GM18861 (cell line): ENCODE measurements around the gene TNK1.
A peak's percentile ranks its signal among the peaks of the same experiment; 100 is the strongest.

Experiments used
- ATAC-seq: cut with Tn5 transposase; IDR thresholded peaks from one replicate; pipeline ENCODE4 v1.9.1; 2021; ENCODE audit not compliant: unreplicated experiment

TNK1 gene

GRCh38 chr17:7389924-7390910 is 9.3 kb downstream of the TNK1 start:
- no peak for ATAC-seq

GRCh38 chr17:7391307-7391706 is 10.4 kb downstream of the TNK1 start:
- no peak for ATAC-seq

GRCh38 chr17:7392696-7393612 is 12.1 kb downstream of the TNK1 start:
- ATAC-seq = no peak

GRCh38 chr17:7393613-7394451 is 12.9 kb downstream of the TNK1 start:
- ATAC-seq = peak; percentile 26

- peak; percentile 71 for ATAC-seq
These were observed 13.7 kb downstream of the TNK1 start, which contains the start of gene PLSCR3 for GRCh38 chr17:7394452-7395191. TSS of gene PLSCR3 (minus strand) at chr17:7394525. CDS start at chr17:7394110, 415 bp downstream.

GRCh38 chr17:7396147-7396546 is 15.3 kb downstream of the TNK1 start:
- ATAC-seq = no peak

- no peak for ATAC-seq
These were observed 17.7 kb downstream of the TNK1 start for GRCh38 chr17:7398612-7399011.

- no peak for ATAC-seq
These were observed 22.3 kb downstream of the TNK1 start for GRCh38 chr17:7403043-7403726.

- ATAC-seq = no peak
These were observed 22.8 kb downstream of the TNK1 start for GRCh38 chr17:7403727-7403976.

- ATAC-seq = peak; percentile 83
These were observed 23.3 kb downstream of the TNK1 start, which contains the start of gene TMEM256 for GRCh38 chr17:7403977-7404736. TSS of gene TMEM256 (minus strand) at chr17:7404097. CDS start at chr17:7404084, 13 bp downstream.

GRCh38 chr17:7404737-7405349 is 24.0 kb downstream of the TNK1 start:
- ATAC-seq = no peak

- no peak for ATAC-seq
These were observed 24.7 kb downstream of the TNK1 start for GRCh38 chr17:7405350-7406234.

GRCh38 chr17:7406235-7406825 is 25.4 kb downstream of the TNK1 start:
- ATAC-seq = no peak

GRCh38 chr17:7407082-7407481 is 26.2 kb downstream of the TNK1 start:
- ATAC-seq = no peak

- no peak for ATAC-seq
These were observed 26.8 kb downstream of the TNK1 start, which contains the start of gene NLGN2 for GRCh38 chr17:7407485-7408251. TSS of gene NLGN2 (plus strand) at chr17:7407845. CDS start at chr17:7408256, 411 bp downstream.

GRCh38 chr17:7408252-7408727 is 27.4 kb downstream of the TNK1 start:
- ATAC-seq = no peak
